GM18505 (cell line): Measurements from ENCODE around the gene WWC1.
"Not testable (repeated sequence)": the region's sequence is repeated elsewhere in the genome, so short reads cannot be mapped to it uniquely, and the experiment has no call there.

ENCODE experiments used
- ATAC-seq: cut with Tn5 transposase; IDR thresholded peaks from one replicate; pipeline ENCODE4 v1.9.1; 2021; ENCODE audit not compliant: unreplicated experiment
- POLR2A ChIP-seq: IDR thresholded peaks from 4 replicates; pipeline ENCODE4 v1.6.1; 2011; ENCODE audit warnings: borderline replicate concordance; ENCODE audit not compliant: insufficient read depth, insufficient read length; ENCODE audit errors: extremely low read depth

WWC1 gene

DNA sequence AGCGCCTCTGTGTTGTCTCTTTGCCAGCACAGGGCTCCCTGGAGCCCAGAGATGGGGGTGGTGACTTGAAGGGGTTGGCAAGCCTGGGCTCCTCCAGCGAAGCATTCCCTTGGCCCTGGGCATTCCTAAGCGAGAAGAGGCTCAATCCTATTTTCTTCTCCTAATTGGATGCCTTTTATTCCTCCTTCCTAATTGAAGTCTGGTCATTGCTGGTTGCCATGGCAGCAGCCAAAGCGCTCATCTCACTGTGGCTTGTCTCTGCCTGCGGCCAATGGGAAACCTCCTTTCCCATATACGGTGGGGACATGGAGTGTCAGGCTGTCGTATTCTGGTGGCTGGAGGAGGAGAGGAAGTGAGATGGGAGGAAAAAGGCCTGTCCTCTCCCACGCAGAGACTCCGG is 142.6 kb downstream of the WWC1 start:
- TF ChIP-seq POLR2A = no peak

GRCh38 chr5:168434746-168435321 is 143.4 kb downstream of the WWC1 start:
- TF ChIP-seq POLR2A = no peak
- no peak for ATAC-seq

More for the DNA sequence above, 142.6 kb downstream of the WWC1 start:
- ATAC-seq = no peak

DNA sequence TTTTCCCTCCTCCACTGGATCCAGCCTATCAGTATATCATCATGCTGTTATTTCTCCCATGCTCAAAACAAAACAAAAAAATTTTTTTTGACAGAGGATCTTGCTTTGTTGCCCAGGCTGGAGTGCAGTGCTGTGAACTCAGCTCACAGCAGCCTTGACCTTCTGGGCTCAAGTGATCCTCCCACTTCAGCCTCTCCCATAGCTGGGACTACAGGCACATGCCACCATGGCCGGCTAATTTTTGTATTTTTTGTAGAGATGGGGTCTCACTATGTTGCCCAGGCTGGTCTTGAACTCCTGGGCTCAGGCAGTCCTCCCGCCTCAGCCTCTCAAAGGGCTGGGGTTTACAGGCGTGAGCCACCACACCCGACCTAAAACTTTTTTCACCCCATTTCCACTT is 143.9 kb downstream of the WWC1 start:
- ATAC-seq = not testable (repeated sequence)

DNA sequence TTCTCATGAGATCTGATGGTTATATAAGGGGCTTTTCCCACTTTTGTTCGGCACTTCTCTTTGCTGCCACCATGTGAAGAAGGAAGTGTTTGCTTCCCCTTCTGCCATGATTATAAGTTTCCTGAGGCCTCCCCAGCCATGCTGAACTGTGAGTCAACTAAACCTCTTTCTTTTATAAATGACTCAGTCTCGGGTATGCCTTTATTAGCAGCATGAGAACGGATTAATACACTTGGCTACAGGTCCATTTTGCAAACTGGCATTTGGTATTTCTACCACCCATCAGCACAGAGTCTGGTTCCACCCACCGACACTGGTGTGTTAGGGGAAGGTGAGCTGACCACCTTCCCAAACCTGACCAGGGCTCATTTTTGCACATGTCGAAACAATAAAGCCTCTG is 146.9 kb downstream of the WWC1 start:
- ATAC-seq = no peak
- no peak for TF ChIP-seq POLR2A

GRCh38 chr5:168443533-168443932 is 152.1 kb downstream of the WWC1 start:
- TF ChIP-seq POLR2A = no peak
- no peak for ATAC-seq

- no peak for TF ChIP-seq POLR2A
- ATAC-seq = no peak
Measured at GRCh38 chr5:168443950-168444700, 152.7 kb downstream of the WWC1 start.

DNA sequence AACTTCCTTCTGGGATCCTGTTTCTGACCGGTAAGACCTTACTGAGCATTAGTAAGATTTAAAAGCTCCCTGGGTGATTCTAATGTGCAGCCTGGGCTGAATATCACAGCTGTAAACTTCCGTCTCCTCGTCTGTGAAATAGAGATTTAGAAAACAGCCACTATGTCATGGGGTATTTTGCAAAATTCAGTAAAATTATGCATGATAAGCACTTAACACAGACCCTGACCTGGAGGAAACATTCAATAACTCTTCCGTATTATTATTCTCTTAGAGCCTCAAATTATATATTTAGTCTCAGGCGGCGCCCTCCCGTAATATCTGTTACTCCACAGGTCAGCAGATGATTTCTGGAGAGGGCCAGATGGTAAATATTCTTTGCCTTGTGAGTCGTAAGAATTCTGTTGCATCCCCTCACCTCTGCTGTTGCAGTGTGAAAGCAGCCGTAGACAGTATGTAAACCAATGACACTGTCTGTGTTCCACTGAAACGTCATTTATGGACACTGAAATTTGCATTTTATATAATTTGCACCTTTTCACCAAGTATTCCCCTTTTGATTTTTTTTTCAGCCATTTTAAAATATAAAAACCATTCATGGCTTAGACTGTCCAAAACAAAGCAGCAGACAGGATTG is 155.7 kb downstream of the WWC1 start:
- no peak for ATAC-seq
- TF ChIP-seq POLR2A = no peak

- TF ChIP-seq POLR2A = no peak
- ATAC-seq = no peak
Measured at GRCh38 chr5:168447808-168448207, 156.4 kb downstream of the WWC1 start.

DNA sequence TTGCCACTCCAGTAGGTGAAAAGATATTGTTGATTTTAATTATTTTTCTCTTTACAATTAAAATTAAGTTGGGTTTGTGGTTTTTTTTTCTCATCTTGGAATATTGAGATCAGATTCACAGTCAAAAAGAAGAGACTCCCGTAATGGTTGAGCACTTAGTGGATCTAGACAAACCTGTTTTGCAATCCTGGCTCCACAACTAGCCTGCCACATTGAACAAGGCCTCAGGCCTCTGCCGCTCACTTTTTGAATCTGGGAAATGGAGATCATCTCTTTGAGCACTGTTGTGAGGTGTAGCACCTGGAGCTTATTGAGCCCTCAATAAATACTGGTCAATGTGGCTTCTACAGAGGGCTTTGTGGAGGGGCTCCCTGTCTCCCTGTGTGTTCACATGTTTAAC is 157.7 kb downstream of the WWC1 start:
- no peak for ATAC-seq
- TF ChIP-seq POLR2A = no peak

- ATAC-seq = no peak
- TF ChIP-seq POLR2A = no peak
Measured at GRCh38 chr5:168451565-168451964, 160.1 kb downstream of the WWC1 start.

GRCh38 chr5:168455201-168455600 is 163.8 kb downstream of the WWC1 start:
- ATAC-seq = no peak
- no peak for TF ChIP-seq POLR2A

- no peak for TF ChIP-seq POLR2A
- no peak for ATAC-seq
Measured at GRCh38 chr5:168457542-168457941, 166.1 kb downstream of the WWC1 start.

GRCh38 chr5:168460606-168461005 is 169.2 kb downstream of the WWC1 start:
- no peak for ATAC-seq
- TF ChIP-seq POLR2A = no peak

DNA sequence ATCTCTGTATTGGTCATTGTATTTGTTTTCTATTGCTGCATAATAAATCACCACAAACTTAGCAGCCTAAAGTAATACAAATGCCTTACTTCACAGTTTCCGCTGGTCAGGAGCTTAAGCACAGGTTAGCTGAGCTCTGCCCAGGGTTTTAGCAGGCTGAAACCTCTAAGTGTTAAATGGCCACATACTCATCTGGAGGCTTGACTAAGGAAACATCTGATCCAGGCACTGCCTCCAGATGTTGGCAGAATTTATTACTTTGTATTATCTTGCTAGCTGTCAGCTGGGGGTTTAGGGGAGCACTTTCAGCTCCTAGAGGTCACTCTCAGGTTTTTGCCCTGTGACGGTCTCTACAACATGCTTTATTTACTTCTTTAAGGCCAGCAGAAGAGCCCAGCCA is 171.6 kb downstream of the WWC1 start:
- no peak for TF ChIP-seq POLR2A
- no peak for ATAC-seq

GRCh38 chr5:168464214-168464613 is 172.8 kb downstream of the WWC1 start:
- no peak for TF ChIP-seq POLR2A
- no peak for ATAC-seq

GRCh38 chr5:168464641-168465040 is 173.2 kb downstream of the WWC1 start:
- no peak for TF ChIP-seq POLR2A
- no peak for ATAC-seq
